ENCODE data around the gene ROBO1. TPM values are rescaled to one million over a fixed set of nuclear protein-coding genes. Genes with fewer than 3 reads are reported as not detected.

Gene ROBO1
- total RNA-seq, 2 experiments from 2014 or later: 0.36 to 0.69 TPM

- CTCF ChIA-PET: no interaction called here
Measured at GRCh38 chr3:78993375-78993774, 774.4 kb downstream of the ROBO1 start.

GRCh38 chr3:78992830-78993229, 775.0 kb downstream of the ROBO1 start:
- Mint-ChIP-seq H3K27me3 (no peaks in the 10 kb centered on the region), H3K4me3 (no peak overlapping the region), H3K9me3 (peaks cover 7% of the 10 kb centered on the region), H3K36me3 (ENCODE audit: low read depth) (no peaks in the 10 kb centered on the region), H3K4me1 (ENCODE audit: low read depth) (no peaks in the 10 kb centered on the region), H3K27ac (no peak overlapping the region)
- Histone ChIP-seq H3K36me3 (ENCODE audit: insufficient read depth, low read length) (no peaks in the 10 kb centered on the region), H3K27ac (ENCODE audit: low read depth in 1 of 2, low read length in 2 of 2) (no peak overlapping the region), H3K27me3 (ENCODE audit: control insufficient read depth in 1 of 2, insufficient read depth in 2 of 2, low read length in 2 of 2) (no peaks in the 10 kb centered on the region), H3K9me3 (ENCODE audit: control insufficient read depth in 1 of 2, insufficient read depth in 1 of 2, low read length in 2 of 2) (peaks cover 0 to 4% of the 10 kb centered on the region in 2 experiments), H3K4me3 (ENCODE audit: low read length) (no peak overlapping the region), H3K4me1 (ENCODE audit: insufficient read depth, low read length) (no peaks in the 10 kb centered on the region)
- CTCF ChIA-PET: no interaction called here
- no peak for ATAC-seq (ENCODE audit: poor library complexity)
- TF ChIP-seq CTCF (IDR thresholded peaks at IDR 0.05): no peak
- intact Hi-C loops (cut with DNase I, micrococcal nuclease): no loop called here
- no peak for DNase-seq
- POLR2A ChIA-PET: no interaction called here

More at GRCh38 chr3:78993375-78993774, 774.4 kb downstream of the ROBO1 start:
- H3K4me1 Mint-ChIP-seq (ENCODE audit: low read depth): no peaks in the 10 kb centered on the region
- DNase-seq: no peak
- H3K9me3 Mint-ChIP-seq: peaks cover 7% of the 10 kb centered on the region
- no peak overlapping the region for H3K4me3 Mint-ChIP-seq
- H3K4me3 ChIP-seq (ENCODE audit: low read length): no peak overlapping the region
- intact Hi-C loops (cut with DNase I, micrococcal nuclease): no loop called here
- H3K27ac ChIP-seq (ENCODE audit: low read depth in 1 of 2, low read length in 2 of 2): no peak overlapping the region
- H3K9me3 ChIP-seq (ENCODE audit: control insufficient read depth in 1 of 2, insufficient read depth in 1 of 2, low read length in 2 of 2): peaks cover 0 to 4% of the 10 kb centered on the region in 2 experiments
- POLR2A ChIA-PET: no interaction called here
- no peaks in the 10 kb centered on the region for H3K4me1 ChIP-seq (ENCODE audit: insufficient read depth, low read length)
- H3K27me3 Mint-ChIP-seq: no peaks in the 10 kb centered on the region
- no peaks in the 10 kb centered on the region for H3K27me3 ChIP-seq (ENCODE audit: control insufficient read depth in 1 of 2, insufficient read depth in 2 of 2, low read length in 2 of 2)
- no peaks in the 10 kb centered on the region for H3K36me3 Mint-ChIP-seq (ENCODE audit: low read depth)
- no peak for ATAC-seq (ENCODE audit: poor library complexity)
- TF ChIP-seq CTCF (IDR thresholded peaks at IDR 0.05): no peak
- H3K27ac Mint-ChIP-seq: no peak overlapping the region
- H3K36me3 ChIP-seq (ENCODE audit: insufficient read depth, low read length): no peaks in the 10 kb centered on the region

- H3K27me3 Mint-ChIP-seq: no peaks in the 10 kb centered on the region
- Histone ChIP-seq H3K36me3 (ENCODE audit: insufficient read depth, low read length) (no peaks in the 10 kb centered on the region), H3K4me3 (ENCODE audit: low read length) (no peak overlapping the region), H3K27ac (ENCODE audit: low read depth in 1 of 2, low read length in 2 of 2) (no peak overlapping the region), H3K4me1 (ENCODE audit: insufficient read depth, low read length) (no peaks in the 10 kb centered on the region), H3K27me3 (ENCODE audit: control insufficient read depth in 1 of 2, insufficient read depth in 2 of 2, low read length in 2 of 2) (no peaks in the 10 kb centered on the region), H3K9me3 (ENCODE audit: control insufficient read depth in 1 of 2, insufficient read depth in 1 of 2, low read length in 2 of 2) (peaks cover 0 to 4% of the 10 kb centered on the region in 2 experiments)
- intact Hi-C loops (cut with DNase I, micrococcal nuclease): no loop called here
- H3K36me3 Mint-ChIP-seq (ENCODE audit: low read depth): no peaks in the 10 kb centered on the region
- H3K27ac Mint-ChIP-seq: no peak overlapping the region
- ChIA-PET CTCF (no interaction called here), POLR2A (no interaction called here)
- H3K9me3 Mint-ChIP-seq: peaks cover 7% of the 10 kb centered on the region
- no peaks in the 10 kb centered on the region for H3K4me1 Mint-ChIP-seq (ENCODE audit: low read depth)
- DNase-seq (no peak), ATAC-seq (ENCODE audit: poor library complexity) (no peak)
- no peak for TF ChIP-seq CTCF (IDR thresholded peaks at IDR 0.05)
- no peak overlapping the region for H3K4me3 Mint-ChIP-seq
Measured at GRCh38 chr3:78992400-78992799, 775.4 kb downstream of the ROBO1 start.

All from CD4-positive, alpha-beta T cell (primary cell).